Measurements from ENCODE around the gene SLC8A3. TPM values are rescaled to one million over a fixed set of nuclear protein-coding genes. Genes with fewer than 3 reads are reported as not detected.

Gene SLC8A3
- total RNA-seq, 1 donor from 2014 or later, result 0.25 TPM

GRCh38 chr14:70002589-70003346 is 186.0 kb downstream of the SLC8A3 start:
- intact Hi-C loops (cut with micrococcal nuclease), result no loop called here

- intact Hi-C loops (cut with micrococcal nuclease), result no loop called here
Measured at GRCh38 chr14:70000601-70001000, 188.2 kb downstream of the SLC8A3 start.

- intact Hi-C loops (cut with micrococcal nuclease), result no loop called here
Measured at GRCh38 chr14:69999261-69999674, 189.5 kb downstream of the SLC8A3 start.

- intact Hi-C loops (cut with micrococcal nuclease), result no loop called here
Measured at GRCh38 chr14:69997849-69998248, 190.9 kb downstream of the SLC8A3 start.

GRCh38 chr14:69996216-69996615 is 192.5 kb downstream of the SLC8A3 start:
- intact Hi-C loops (cut with micrococcal nuclease), result no loop called here

Other genes with a start within 250 kb of the SLC8A3 start
- 44.1 and 53.2 TPM in 2 replicates for gene COX16, start 170.7 kb upstream of the SLC8A3 start, total RNA-seq
- 7.8 and 8.1 TPM in 2 replicates for gene SYNJ2BP, start 228.1 kb upstream of the SLC8A3 start, total RNA-seq

Data from T-helper 1 cell treated with Interleukin-12 subunit alpha and Interleukin-12 subunit beta and Interleukin-4 antibody, amounts not matched to agents 30 ng/mL and 1 ng/mL, for 36 hours (primary cell).